Measurements from ENCODE around the gene RAB5B. TPM values are rescaled to one million over a fixed set of nuclear protein-coding genes. Genes with fewer than 3 reads are reported as not detected.

RAB5B gene
- total and polyA plus RNA-seq, 2 experiments from 2014 or later: 87.9 to 154 TPM

DNA sequence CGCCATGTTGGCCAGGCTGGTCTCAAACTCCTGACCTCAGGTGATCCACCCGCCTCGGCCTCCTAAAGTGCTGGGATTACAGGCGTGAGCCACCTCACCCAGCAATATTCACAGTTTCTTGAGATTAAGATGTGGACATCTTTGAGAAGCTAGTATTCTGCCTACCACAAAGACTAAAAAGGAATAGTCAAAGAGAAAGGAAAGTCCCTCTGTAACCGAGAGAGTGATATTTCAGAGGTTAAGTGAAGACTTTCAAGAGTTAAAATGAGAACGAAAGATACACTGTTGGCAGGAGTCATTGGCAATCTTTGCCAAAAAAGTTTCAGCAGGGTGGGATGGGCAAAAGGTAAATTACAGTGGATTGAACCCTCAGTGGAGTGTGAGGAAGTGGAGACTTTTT is 27.3 kb upstream of the RAB5B start:
- H3K4me1 ChIP-seq (ENCODE audit: low read depth): no peaks in the 10 kb centered on the region
- TF ChIP-seq, protein P1, sequence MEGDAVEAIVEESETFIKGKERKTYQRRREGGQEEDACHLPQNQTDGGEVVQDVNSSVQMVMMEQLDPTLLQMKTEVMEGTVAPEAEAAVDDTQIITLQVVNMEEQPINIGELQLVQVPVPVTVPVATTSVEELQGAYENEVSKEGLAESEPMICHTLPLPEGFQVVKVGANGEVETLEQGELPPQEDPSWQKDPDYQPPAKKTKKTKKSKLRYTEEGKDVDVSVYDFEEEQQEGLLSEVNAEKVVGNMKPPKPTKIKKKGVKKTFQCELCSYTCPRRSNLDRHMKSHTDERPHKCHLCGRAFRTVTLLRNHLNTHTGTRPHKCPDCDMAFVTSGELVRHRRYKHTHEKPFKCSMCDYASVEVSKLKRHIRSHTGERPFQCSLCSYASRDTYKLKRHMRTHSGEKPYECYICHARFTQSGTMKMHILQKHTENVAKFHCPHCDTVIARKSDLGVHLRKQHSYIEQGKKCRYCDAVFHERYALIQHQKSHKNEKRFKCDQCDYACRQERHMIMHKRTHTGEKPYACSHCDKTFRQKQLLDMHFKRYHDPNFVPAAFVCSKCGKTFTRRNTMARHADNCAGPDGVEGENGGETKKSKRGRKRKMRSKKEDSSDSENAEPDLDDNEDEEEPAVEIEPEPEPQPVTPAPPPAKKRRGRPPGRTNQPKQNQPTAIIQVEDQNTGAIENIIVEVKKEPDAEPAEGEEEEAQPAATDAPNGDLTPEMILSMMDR (IDR thresholded peaks at IDR 0.05; ENCODE audit: low read depth, low read length): no peak
- H3K9me3 ChIP-seq (ENCODE audit: low read depth): no peaks in the 10 kb centered on the region
- H3K4me3 ChIP-seq: no peak overlapping the region
- H3K27ac ChIP-seq: no peak overlapping the region
- H3K36me3 ChIP-seq: no peaks in the 10 kb centered on the region
- DNase-seq (ENCODE audit: low read depth in 1 of 2, low spot score in 1 of 2): no peak
- no peaks in the 10 kb centered on the region for H3K27me3 ChIP-seq

GRCh38 chr12:55955344-55955743 is 18.5 kb upstream of the RAB5B start:
- H3K27me3 ChIP-seq: no peaks in the 10 kb centered on the region
- no peak for DNase-seq (ENCODE audit: low read depth in 1 of 2, low spot score in 1 of 2)
- H3K4me1 ChIP-seq (ENCODE audit: low read depth): peaks cover 3% of the 10 kb centered on the region
- no peaks in the 10 kb centered on the region for H3K9me3 ChIP-seq (ENCODE audit: low read depth)
- TF ChIP-seq, protein P1 (IDR thresholded peaks at IDR 0.05; ENCODE audit: low read depth, low read length): no peak
- no peaks in the 10 kb centered on the region for H3K36me3 ChIP-seq
- no peak overlapping the region for H3K4me3 ChIP-seq
- H3K27ac ChIP-seq: no peak overlapping the region

GRCh38 chr12:55955800-55956508 is 17.9 kb upstream of the RAB5B start:
- peak in 1 of 2 donors; percentile 29 for DNase-seq (ENCODE audit: low read depth in 1 of 2, low spot score in 1 of 2)
- H3K36me3 ChIP-seq: no peaks in the 10 kb centered on the region
- no peaks in the 10 kb centered on the region for H3K9me3 ChIP-seq (ENCODE audit: low read depth)
- H3K27ac ChIP-seq: no peak overlapping the region
- no peaks in the 10 kb centered on the region for H3K27me3 ChIP-seq
- H3K4me1 ChIP-seq (ENCODE audit: low read depth): peaks cover 3% of the 10 kb centered on the region
- TF ChIP-seq, protein P1 (IDR thresholded peaks at IDR 0.05; ENCODE audit: low read depth, low read length): peak; percentile 35
- H3K4me3 ChIP-seq: no peak overlapping the region

DNA sequence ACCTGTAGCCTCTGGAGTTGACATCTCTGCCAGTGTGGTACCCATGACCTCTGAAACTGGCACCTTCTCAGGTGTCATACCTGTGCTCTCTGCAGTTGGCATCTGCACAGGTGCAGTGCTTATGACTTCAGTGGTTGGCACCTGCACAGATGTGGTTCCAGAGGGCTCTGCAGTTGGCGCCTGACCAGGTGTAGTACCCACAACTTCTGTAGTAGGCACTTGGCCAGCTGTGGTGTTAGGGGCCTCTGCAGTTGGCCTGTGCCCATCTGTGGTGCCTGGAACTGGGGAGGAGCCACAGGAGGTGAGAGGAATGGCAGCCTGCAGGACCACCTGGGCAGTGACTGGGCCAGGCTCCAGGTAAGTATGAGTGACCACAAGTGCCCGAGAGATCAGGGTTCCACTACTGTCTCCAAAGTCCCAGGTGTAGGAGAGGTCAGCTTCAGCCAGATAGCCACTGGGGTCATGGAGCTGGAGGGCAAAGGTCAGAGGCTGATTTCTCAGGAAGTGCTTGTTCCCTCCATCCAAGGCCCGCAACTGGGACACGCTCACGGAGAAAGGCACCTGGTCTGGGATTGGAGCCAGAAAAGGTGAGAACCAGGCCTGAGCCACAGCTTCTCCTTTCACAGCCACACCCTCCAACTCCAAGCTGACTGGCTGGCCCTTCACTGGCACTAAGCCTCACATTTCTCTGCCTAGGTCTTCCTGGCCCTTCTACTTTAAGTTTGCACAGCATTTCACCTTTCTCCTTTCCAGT is 16.6 kb upstream of the RAB5B start:
- DNase-seq (ENCODE audit: low read depth in 1 of 2, low spot score in 1 of 2): no peak
- no peak overlapping the region for H3K27ac ChIP-seq
- no peaks in the 10 kb centered on the region for H3K9me3 ChIP-seq (ENCODE audit: low read depth)
- H3K4me1 ChIP-seq (ENCODE audit: low read depth): peaks cover 3% of the 10 kb centered on the region
- H3K4me3 ChIP-seq: no peak overlapping the region
- H3K36me3 ChIP-seq: no peaks in the 10 kb centered on the region
- TF ChIP-seq, protein P1 (IDR thresholded peaks at IDR 0.05; ENCODE audit: low read depth, low read length): no peak
- H3K27me3 ChIP-seq: no peaks in the 10 kb centered on the region

DNA sequence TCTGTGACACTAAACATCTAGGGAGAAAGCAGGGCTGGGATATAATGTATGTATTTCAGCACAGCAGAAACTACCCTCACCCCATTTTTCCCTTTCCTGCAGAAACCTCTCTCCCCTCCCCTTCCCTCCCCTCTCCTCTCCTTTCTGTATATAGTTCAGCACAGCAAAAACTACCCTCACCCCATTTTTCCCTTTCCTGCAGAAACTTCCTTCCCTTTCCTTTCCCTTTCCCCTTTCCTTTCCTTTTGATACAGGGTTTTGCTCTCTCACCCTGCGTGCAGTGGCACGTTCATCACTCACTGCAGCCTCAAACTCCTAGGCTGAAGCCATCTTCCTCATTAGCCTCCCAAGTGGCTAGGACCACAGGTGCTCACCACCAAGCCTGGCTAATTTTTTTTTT is 10.1 kb upstream of the RAB5B start:
- TF ChIP-seq, protein P1 (IDR thresholded peaks at IDR 0.05; ENCODE audit: low read depth, low read length): no peak
- H3K4me3 ChIP-seq: no peak overlapping the region
- H3K36me3 ChIP-seq: no peaks in the 10 kb centered on the region

More for the DNA sequence above, 10.1 kb upstream of the RAB5B start:
- Histone ChIP-seq H3K4me1 (ENCODE audit: low read depth) (peaks cover 15% of the 10 kb centered on the region), H3K9me3 (ENCODE audit: low read depth) (no peaks in the 10 kb centered on the region), H3K27ac (no peak overlapping the region), H3K27me3 (no peaks in the 10 kb centered on the region)
- DNase-seq (ENCODE audit: low read depth in 1 of 2, low spot score in 1 of 2): no peak
